ENCODE measurements around the gene ZNF593OS.
A peak's percentile ranks its signal among the peaks of the same experiment; 100 is the strongest.

Gene ZNF593OS

GRCh38 chr1:26154750-26155149, 16.9 kb downstream of the ZNF593OS start:
- Histone ChIP-seq H3K4me3 (ENCODE audit: severe bottlenecking) (no peak overlapping the region), H3K9me3 (ENCODE audit: severe bottlenecking) (no peaks in the 10 kb centered on the region), H3K27me3 (ENCODE audit: insufficient read depth, poor library complexity, severe bottlenecking) (no peaks in the 10 kb centered on the region), H3K4me1 (ENCODE audit: insufficient read depth, poor library complexity, severe bottlenecking) (peaks cover 5% of the 10 kb centered on the region), H3K36me3 (ENCODE audit: low read depth) (no peaks in the 10 kb centered on the region), H3K27ac (ENCODE audit: poor library complexity, severe bottlenecking) (no peak overlapping the region)
- TF ChIP-seq CTCF (IDR thresholded peaks at IDR 0.05; ENCODE audit: poor library complexity, severe bottlenecking): no peak
- DNase-seq (ENCODE audit: low spot score) (no peak), ATAC-seq (ENCODE audit: low read depth) (no peak)

- TF ChIP-seq CTCF (IDR thresholded peaks at IDR 0.05; ENCODE audit: poor library complexity, severe bottlenecking): no peak
- no peaks in the 10 kb centered on the region for H3K36me3 ChIP-seq (ENCODE audit: low read depth)
- ATAC-seq (ENCODE audit: low read depth) (no peak), DNase-seq (ENCODE audit: low spot score) (no peak)
- H3K4me1 ChIP-seq (ENCODE audit: insufficient read depth, poor library complexity, severe bottlenecking): peaks cover 5% of the 10 kb centered on the region
- H3K9me3 ChIP-seq (ENCODE audit: severe bottlenecking): no peaks in the 10 kb centered on the region
- no peak overlapping the region for H3K27ac ChIP-seq (ENCODE audit: poor library complexity, severe bottlenecking)
- no peak overlapping the region for H3K4me3 ChIP-seq (ENCODE audit: severe bottlenecking)
- H3K27me3 ChIP-seq (ENCODE audit: insufficient read depth, poor library complexity, severe bottlenecking): no peaks in the 10 kb centered on the region
These were observed 17.6 kb downstream of the ZNF593OS start for GRCh38 chr1:26153966-26154532.

GRCh38 chr1:26148887-26149286, 22.7 kb downstream of the ZNF593OS start:
- H3K27ac ChIP-seq (ENCODE audit: poor library complexity, severe bottlenecking): no peak overlapping the region
- H3K9me3 ChIP-seq (ENCODE audit: severe bottlenecking): no peaks in the 10 kb centered on the region
- DNase-seq (ENCODE audit: low spot score) (no peak), ATAC-seq (ENCODE audit: low read depth) (no peak)
- H3K36me3 ChIP-seq (ENCODE audit: low read depth): no peaks in the 10 kb centered on the region
- H3K4me1 ChIP-seq (ENCODE audit: insufficient read depth, poor library complexity, severe bottlenecking): peaks cover 5% of the 10 kb centered on the region
- no peaks in the 10 kb centered on the region for H3K27me3 ChIP-seq (ENCODE audit: insufficient read depth, poor library complexity, severe bottlenecking)
- no peak for TF ChIP-seq CTCF (IDR thresholded peaks at IDR 0.05; ENCODE audit: poor library complexity, severe bottlenecking)
- H3K4me3 ChIP-seq (ENCODE audit: severe bottlenecking): no peak overlapping the region

- Histone ChIP-seq H3K27ac (ENCODE audit: poor library complexity, severe bottlenecking) (no peak overlapping the region), H3K27me3 (ENCODE audit: insufficient read depth, poor library complexity, severe bottlenecking) (no peaks in the 10 kb centered on the region), H3K9me3 (ENCODE audit: severe bottlenecking) (no peaks in the 10 kb centered on the region), H3K4me3 (ENCODE audit: severe bottlenecking) (no peak overlapping the region), H3K36me3 (ENCODE audit: low read depth) (no peaks in the 10 kb centered on the region), H3K4me1 (ENCODE audit: insufficient read depth, poor library complexity, severe bottlenecking) (peaks cover 5% of the 10 kb centered on the region)
- no peak for TF ChIP-seq CTCF (IDR thresholded peaks at IDR 0.05; ENCODE audit: poor library complexity, severe bottlenecking)
- DNase-seq (ENCODE audit: low spot score): no peak
- no peak for ATAC-seq (ENCODE audit: low read depth)
These were observed 25.7 kb downstream of the ZNF593OS start for GRCh38 chr1:26145960-26146294.

GRCh38 chr1:26145041-26145959, 26.3 kb downstream of the ZNF593OS start:
- DNase-seq (ENCODE audit: low spot score) (no peak), ATAC-seq (ENCODE audit: low read depth) (peak; percentile 94)
- TF ChIP-seq CTCF (IDR thresholded peaks at IDR 0.05; ENCODE audit: poor library complexity, severe bottlenecking): peak; percentile 88
- H3K27ac ChIP-seq (ENCODE audit: poor library complexity, severe bottlenecking): no peak overlapping the region
- H3K27me3 ChIP-seq (ENCODE audit: insufficient read depth, poor library complexity, severe bottlenecking): no peaks in the 10 kb centered on the region
- H3K36me3 ChIP-seq (ENCODE audit: low read depth): no peaks in the 10 kb centered on the region
- no peak overlapping the region for H3K4me3 ChIP-seq (ENCODE audit: severe bottlenecking)
- H3K4me1 ChIP-seq (ENCODE audit: insufficient read depth, poor library complexity, severe bottlenecking): peaks cover 5% of the 10 kb centered on the region
- H3K9me3 ChIP-seq (ENCODE audit: severe bottlenecking): no peaks in the 10 kb centered on the region

All from RWPE2 (cell line).